ENCODE measurements around the gene C5orf52. TPM values are rescaled to one million over a fixed set of nuclear protein-coding genes. Genes with fewer than 3 reads are reported as not detected.
A peak's percentile ranks its signal among the peaks of the same experiment; 100 is the strongest.

The C5orf52 gene
- total RNA-seq, 1 experiment from 2014 or later = not detected

DNA sequence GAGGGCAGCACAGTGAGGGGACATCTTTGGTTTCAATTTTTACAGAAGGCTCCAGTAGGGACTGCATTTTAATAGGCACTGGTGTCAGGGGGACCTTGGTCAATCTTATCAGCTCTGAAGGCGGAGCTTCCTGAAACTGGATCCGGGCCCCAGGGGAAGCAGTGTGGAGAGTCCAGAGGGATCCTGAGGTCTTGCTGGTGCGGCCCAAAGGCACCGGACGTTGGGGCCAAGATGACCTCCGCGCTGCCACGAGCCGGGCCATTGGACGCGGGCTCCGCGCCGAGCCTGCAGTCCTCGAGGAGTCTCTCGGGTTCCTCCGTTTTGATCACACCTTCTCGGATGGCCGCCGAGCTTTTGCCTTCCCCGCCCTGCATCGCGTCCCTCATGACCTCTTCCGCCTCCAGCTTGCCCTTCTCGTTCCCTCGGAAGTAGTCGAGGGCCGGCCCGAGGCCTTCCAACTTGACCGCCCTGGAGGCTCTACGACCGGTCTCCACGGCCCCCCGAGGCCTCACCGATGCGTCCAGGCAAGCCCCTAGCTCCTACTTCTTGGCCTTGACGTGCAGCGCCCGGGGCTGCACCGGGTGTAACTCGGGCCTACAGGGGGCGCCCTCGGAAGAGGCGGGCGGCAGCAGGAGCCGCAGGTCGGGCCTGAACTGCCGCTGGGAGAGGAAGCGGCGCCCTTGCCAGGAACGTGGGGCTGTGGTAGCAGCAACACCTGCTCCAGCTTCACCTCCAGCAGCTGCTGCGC is 18.8 kb downstream of the C5orf52 start:
- no peak overlapping the region for H2BK20ac ChIP-seq (ENCODE audit: low read depth, low read length, poor library complexity, severe bottlenecking)
- H2BK15ac ChIP-seq (ENCODE audit: low read depth, low read length) = no peak overlapping the region
- Mint-ChIP-seq H3K27ac (no peak overlapping the region), H3K27me3 (ENCODE audit: low read depth) (peaks cover 5% of the 10 kb centered on the region), H3K4me1 (no peaks in the 10 kb centered on the region), H3K36me3 (ENCODE audit: insufficient read depth in 1 of 3, low read depth in 3 of 3) (peaks cover 0 to 15% (median 2%) of the 10 kb centered on the region in 3 experiments; a peak in 5 of 7 replicates), H3K4me3 (no peak overlapping the region), H3K9me3 (peaks cover 10 to 24% of the 10 kb centered on the region in 2 experiments; a peak in 2 of 5 replicates)
- no peak overlapping the region for H3K18ac ChIP-seq (ENCODE audit: insufficient read length, low read depth, low read length)
- H3K79me1 ChIP-seq (ENCODE audit: insufficient read depth, low read depth, low read length, poor library complexity, severe bottlenecking) = no peaks in the 10 kb centered on the region
- H2BK5ac ChIP-seq (ENCODE audit: insufficient read length, low read length) = no peak overlapping the region
- peaks cover 5% of the 10 kb centered on the region for H3K9me3 ChIP-seq (ENCODE audit: control insufficient read depth, low read depth, low read length)
- no peak overlapping the region for H4K8ac ChIP-seq (replicated peaks; ENCODE audit: insufficient read length, low read depth, low read length)
- no peak overlapping the region for H3K56ac ChIP-seq (ENCODE audit: insufficient read length, low read depth, low read length)
- H2AK5ac ChIP-seq (ENCODE audit: insufficient read length, low read length) = no peak overlapping the region
- no peak overlapping the region for H2BK12ac ChIP-seq (ENCODE audit: insufficient read length, low read depth, low read length)
- H3K79me2 ChIP-seq (ENCODE audit: insufficient read depth, low read length) = no peaks in the 10 kb centered on the region
- no peak overlapping the region; the same call in 1 of the 2 replicates for H3K14ac ChIP-seq (ENCODE audit: insufficient read depth, low read length)
- H4K5ac ChIP-seq (ENCODE audit: insufficient read length, low read depth, low read length) = no peak overlapping the region
- H3T11ph ChIP-seq (ENCODE audit: low read length) = no peak overlapping the region
- H3K4ac ChIP-seq (ENCODE audit: low read depth, low read length) = no peak overlapping the region
- no peaks in the 10 kb centered on the region for H3K27me3 ChIP-seq (ENCODE audit: insufficient read depth, low read length)
- TF ChIP-seq, protein P1, sequence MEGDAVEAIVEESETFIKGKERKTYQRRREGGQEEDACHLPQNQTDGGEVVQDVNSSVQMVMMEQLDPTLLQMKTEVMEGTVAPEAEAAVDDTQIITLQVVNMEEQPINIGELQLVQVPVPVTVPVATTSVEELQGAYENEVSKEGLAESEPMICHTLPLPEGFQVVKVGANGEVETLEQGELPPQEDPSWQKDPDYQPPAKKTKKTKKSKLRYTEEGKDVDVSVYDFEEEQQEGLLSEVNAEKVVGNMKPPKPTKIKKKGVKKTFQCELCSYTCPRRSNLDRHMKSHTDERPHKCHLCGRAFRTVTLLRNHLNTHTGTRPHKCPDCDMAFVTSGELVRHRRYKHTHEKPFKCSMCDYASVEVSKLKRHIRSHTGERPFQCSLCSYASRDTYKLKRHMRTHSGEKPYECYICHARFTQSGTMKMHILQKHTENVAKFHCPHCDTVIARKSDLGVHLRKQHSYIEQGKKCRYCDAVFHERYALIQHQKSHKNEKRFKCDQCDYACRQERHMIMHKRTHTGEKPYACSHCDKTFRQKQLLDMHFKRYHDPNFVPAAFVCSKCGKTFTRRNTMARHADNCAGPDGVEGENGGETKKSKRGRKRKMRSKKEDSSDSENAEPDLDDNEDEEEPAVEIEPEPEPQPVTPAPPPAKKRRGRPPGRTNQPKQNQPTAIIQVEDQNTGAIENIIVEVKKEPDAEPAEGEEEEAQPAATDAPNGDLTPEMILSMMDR (conservative IDR thresholded peaks at IDR 0.05) = peak; percentile 41; the same call in 2 of the 3 replicates
- no peak overlapping the region for H3K23ac ChIP-seq (ENCODE audit: insufficient read length, low read depth, low read length)
- peak; percentile 33 for DNase-seq
- H2BK120ac ChIP-seq (ENCODE audit: low read depth, low read length, poor library complexity, severe bottlenecking) = no peak overlapping the region
- WGBS (ENCODE audit: extremely low coverage, insufficient read length, low lambda C conversion rate) = no CpG with 5 or more reads among the region's 52 CpGs
- no peaks in the 10 kb centered on the region for H3K4me1 ChIP-seq (ENCODE audit: insufficient read depth, low read length)
- no peaks in the 10 kb centered on the region for H4K20me1 ChIP-seq (ENCODE audit: control insufficient read depth, insufficient read depth, insufficient read length)
- no peak overlapping the region for H3K4me2 ChIP-seq (ENCODE audit: insufficient read depth, insufficient read length, low read length)
- H3K9ac ChIP-seq (ENCODE audit: extremely low read depth, insufficient read length, low read length) = no peak overlapping the region
- no peak overlapping the region for H4K91ac ChIP-seq (ENCODE audit: insufficient read length, low read depth, low read length)
- no peak overlapping the region for H3K27ac ChIP-seq (ENCODE audit: insufficient read length, low read depth, low read length)
- no peak overlapping the region for H2AFZ ChIP-seq (ENCODE audit: low read length)
- no peaks in the 10 kb centered on the region for H3K23me2 ChIP-seq (ENCODE audit: insufficient read length, low read depth, low read length, poor library complexity, severe bottlenecking)

Data from H9 (cell line).